ENCODE results near the gene IGFBP7.

Gene IGFBP7

GRCh38 chr4:57044996-57045395 lies 65.2 kb downstream of the IGFBP7 start:
- in situ Hi-C loops (cut with MboI; ENCODE audit: low pct_unique_long_range_greater_than_20kb, low sequenced_read_pairs, unreplicated experiment), result no loop called here
- DNase-seq (ENCODE audit: low spot score), result no peak
- no peak for TF ChIP-seq CTCF (IDR thresholded peaks at IDR 0.05; ENCODE audit: extremely low read depth, insufficient read depth, missing control alignments)

GRCh38 chr4:57044279-57044678 lies 65.9 kb downstream of the IGFBP7 start:
- DNase-seq (ENCODE audit: low spot score), result no peak
- TF ChIP-seq CTCF (IDR thresholded peaks at IDR 0.05; ENCODE audit: extremely low read depth, insufficient read depth, missing control alignments), result no peak
- in situ Hi-C loops (cut with MboI; ENCODE audit: low pct_unique_long_range_greater_than_20kb, low sequenced_read_pairs, unreplicated experiment), result no loop called here

- in situ Hi-C loops (cut with MboI; ENCODE audit: low pct_unique_long_range_greater_than_20kb, low sequenced_read_pairs, unreplicated experiment), result no loop called here
Observed at GRCh38 chr4:57043347-57044251, 66.6 kb downstream of the IGFBP7 start.

GRCh38 chr4:57042711-57043169 lies 67.4 kb downstream of the IGFBP7 start:
- TF ChIP-seq CTCF (IDR thresholded peaks at IDR 0.05; ENCODE audit: extremely low read depth, insufficient read depth, missing control alignments), result no peak
- in situ Hi-C loops (cut with MboI; ENCODE audit: low pct_unique_long_range_greater_than_20kb, low sequenced_read_pairs, unreplicated experiment), result no loop called here
- no peak for DNase-seq (ENCODE audit: low spot score)

More at GRCh38 chr4:57043347-57044251, 66.6 kb downstream of the IGFBP7 start:
- no peak for TF ChIP-seq CTCF (IDR thresholded peaks at IDR 0.05; ENCODE audit: extremely low read depth, insufficient read depth, missing control alignments)
- DNase-seq (ENCODE audit: low spot score), result no peak

GRCh38 chr4:57041020-57041419 lies 69.2 kb downstream of the IGFBP7 start:
- no peak for DNase-seq (ENCODE audit: low spot score)
- in situ Hi-C loops (cut with MboI; ENCODE audit: low pct_unique_long_range_greater_than_20kb, low sequenced_read_pairs, unreplicated experiment), result no loop called here
- TF ChIP-seq CTCF (IDR thresholded peaks at IDR 0.05; ENCODE audit: extremely low read depth, insufficient read depth, missing control alignments), result no peak

- in situ Hi-C loops (cut with MboI; ENCODE audit: low pct_unique_long_range_greater_than_20kb, low sequenced_read_pairs, unreplicated experiment), result no loop called here
- TF ChIP-seq CTCF (IDR thresholded peaks at IDR 0.05; ENCODE audit: extremely low read depth, insufficient read depth, missing control alignments), result no peak
- DNase-seq (ENCODE audit: low spot score), result no peak
Observed at GRCh38 chr4:57040510-57040909, 69.7 kb downstream of the IGFBP7 start.
